Transverse colon (tissue), 4 donors: ENCODE results near the gene CMTM3. TPM values are rescaled to one million over a fixed set of nuclear protein-coding genes. Genes with fewer than 3 reads are reported as not detected.

Experiments
- DNase-seq: peaks from one replicate; pipeline ENCODE4 v3.0.0-alpha.2; 2019
- H3K27ac ChIP-seq, 4 donors: fragments of 200-600 bp; sonication (generic); 2 replicates each; pipeline ENCODE4 v1.5.1; 2016 to 2018; ENCODE audit warnings: inconsistent platforms in 4 of 4
- H3K27me3 ChIP-seq: fragments of 200-600 bp; sonication (generic); 2 replicates; pipeline ENCODE4 v1.5.1; 2017; ENCODE audit warnings: inconsistent platforms
- H3K36me3 ChIP-seq, 4 donors: fragments of 200-600 bp; sonication (generic); 2 replicates each; pipeline ENCODE4 v1.5.1; 2017 to 2019; ENCODE audit warnings: inconsistent platforms in 4 of 4
- H3K4me1 ChIP-seq, 4 donors: fragments of 200-600 bp; sonication (generic); 2 replicates each; pipeline ENCODE4 v1.5.1; 2017 to 2020; ENCODE audit warnings: inconsistent platforms in 4 of 4
- H3K4me3 ChIP-seq, 4 donors: fragments of 200-600 bp; sonication (generic); 1 replicate in 1 of 4; 2 replicates in 3 of 4; pipeline versions ENCODE4 v1.5.1 to v1.6.1; 2017 to 2019; ENCODE audit warnings: inconsistent platforms in 4 of 4
- H3K9me3 ChIP-seq, 2 donors: fragments of 200-600 bp; sonication (generic); 2 replicates each; pipeline ENCODE4 v1.5.1; 2017 to 2019; ENCODE audit warnings: inconsistent platforms in 2 of 2
- EP300 ChIP-seq: sonication (generic); formaldehyde crosslinking; IDR thresholded peaks from one replicate; pipeline ENCODE4 v1.6.1; 2017; ENCODE audit warnings: antibody characterized with exemption, low read depth
- POLR2A ChIP-seq: fragments of 450-650 bp; IDR thresholded peaks from one replicate; pipeline ENCODE4 v1.6.1; 2016; ENCODE audit warnings: antibody characterized with exemption, mild to moderate bottlenecking, moderate library complexity
- POLR2AphosphoS5 ChIP-seq, 3 donors: sonication (generic); formaldehyde crosslinking; IDR thresholded peaks; one replicate each; pipeline ENCODE4 v1.6.1; 2016; ENCODE audit warnings: antibody characterized with exemption in 3 of 3
- WGBS, 2 donors: methylation state at CpG; one replicate each; pipeline ENCODE4 v1.1.5; 2018; ENCODE audit warnings: low coverage in 1 of 2; 5-methylcytosine and 5-hydroxymethylcytosine counted together
- in situ Hi-C, 4 donors: fragments of 200-750 bp; cut with MboI; loops; one replicate each; pipeline versions ENCODE4 v1.15.0 to v1.15.1; 2017; ENCODE audit warnings: low sequenced_read_pairs in 3 of 4, low pct_ligation_motif_present in 1 of 4, low pct_unique_long_range_greater_than_20kb in 1 of 4
- intact Hi-C: fragments of 100-400 bp; cut with DNase I; formaldehyde crosslinking; loops from one replicate; pipeline ENCODE4 v1.15.1; 2023; ENCODE audit warnings: low total_unique reads
- total RNA-seq, 4 donors: library from RNA; depleted of rRNA; stranded (reverse); fragments of >200 nt; gene quantifications; one replicate each; pipeline ENCODE4 v1.1.0, GENCODE V29; 2016
- TF ChIP-seq, protein P1 (sequence below), 5 experiments: fragments of 200-600 bp in 3 of 5; fragments of 450-650 bp in 2 of 5; sonication (generic) in 3 of 5; IDR thresholded peaks; 1 replicate in 2 of 5; 2 replicates in 3 of 5; pipeline ENCODE4 v1.5.1; 2016 to 2017; ENCODE audit warnings: antibody characterized with exemption in 5 of 5, inconsistent platforms in 3 of 5, mild to moderate bottlenecking in 2 of 5, moderate library complexity in 1 of 5

The CMTM3 gene
- total RNA-seq, 4 donors from 2014 or later = 2.4 to 11.6 (median 6.1) TPM; not detected in 1

DNA sequence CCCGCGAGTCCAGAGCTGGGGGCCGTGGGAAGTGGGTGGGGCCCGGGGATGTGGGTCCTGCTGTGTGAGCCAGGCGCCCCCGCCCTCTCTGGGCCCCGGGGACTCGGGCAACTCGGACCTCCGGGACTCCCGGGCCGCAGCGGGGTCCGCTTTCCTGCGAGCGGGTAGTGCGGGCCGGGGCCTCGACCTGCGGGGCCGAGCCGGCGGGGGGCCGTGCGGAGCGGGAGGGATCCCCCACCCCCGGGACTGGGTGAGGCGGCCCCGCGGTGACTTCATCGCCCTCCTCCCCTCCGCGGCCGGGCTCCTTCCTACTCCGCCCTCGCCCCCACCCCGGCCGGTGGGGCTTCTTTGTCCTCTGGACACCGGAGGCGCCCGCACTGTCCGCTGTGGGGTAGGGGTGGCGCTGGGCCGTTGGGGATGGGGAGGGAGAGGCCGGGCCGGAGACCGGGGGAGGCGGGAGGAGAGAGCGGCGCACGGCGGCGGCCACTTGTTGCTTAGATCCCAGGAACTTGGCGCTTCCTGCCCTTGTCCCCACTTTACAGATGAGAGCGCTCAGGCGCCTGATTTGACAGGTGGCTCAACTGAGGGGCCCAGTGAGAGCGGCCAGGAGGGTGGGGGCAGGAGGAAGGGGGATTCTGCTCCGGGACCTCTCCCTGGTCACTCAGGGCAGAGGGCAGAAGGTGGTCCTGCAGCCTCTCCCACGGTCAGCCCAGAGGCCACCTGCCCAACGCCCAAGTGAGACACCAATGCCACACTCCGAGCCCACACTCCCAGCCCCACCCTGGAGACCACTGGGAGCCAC is 874 bp downstream of the CMTM3 start:
- in situ Hi-C loops (loop anchor here in 2 of 4 donors (10.0 to 25.0 kb wide), 2 partner anchors 193 to 201 kb away; no protein-coding TSS in a partner anchor), intact Hi-C loops (loop anchor here (5.0 to 10.0 kb wide), 2 partner anchors 201 to 262 kb away; no protein-coding TSS in a partner anchor)
- peak overlapping the region; percentile 81 to 88 (median 84) for H3K27ac ChIP-seq
- H3K27me3 ChIP-seq = peaks cover 17% of the 10 kb centered on the region
- no peak for TF ChIP-seq EP300
- TF ChIP-seq, protein P1, sequence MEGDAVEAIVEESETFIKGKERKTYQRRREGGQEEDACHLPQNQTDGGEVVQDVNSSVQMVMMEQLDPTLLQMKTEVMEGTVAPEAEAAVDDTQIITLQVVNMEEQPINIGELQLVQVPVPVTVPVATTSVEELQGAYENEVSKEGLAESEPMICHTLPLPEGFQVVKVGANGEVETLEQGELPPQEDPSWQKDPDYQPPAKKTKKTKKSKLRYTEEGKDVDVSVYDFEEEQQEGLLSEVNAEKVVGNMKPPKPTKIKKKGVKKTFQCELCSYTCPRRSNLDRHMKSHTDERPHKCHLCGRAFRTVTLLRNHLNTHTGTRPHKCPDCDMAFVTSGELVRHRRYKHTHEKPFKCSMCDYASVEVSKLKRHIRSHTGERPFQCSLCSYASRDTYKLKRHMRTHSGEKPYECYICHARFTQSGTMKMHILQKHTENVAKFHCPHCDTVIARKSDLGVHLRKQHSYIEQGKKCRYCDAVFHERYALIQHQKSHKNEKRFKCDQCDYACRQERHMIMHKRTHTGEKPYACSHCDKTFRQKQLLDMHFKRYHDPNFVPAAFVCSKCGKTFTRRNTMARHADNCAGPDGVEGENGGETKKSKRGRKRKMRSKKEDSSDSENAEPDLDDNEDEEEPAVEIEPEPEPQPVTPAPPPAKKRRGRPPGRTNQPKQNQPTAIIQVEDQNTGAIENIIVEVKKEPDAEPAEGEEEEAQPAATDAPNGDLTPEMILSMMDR (IDR thresholded peaks at IDR 0.05) = no peak
- no peak for TF ChIP-seq POLR2A
- no peak for TF ChIP-seq POLR2AphosphoS5 (IDR thresholded peaks at IDR 0.05)
- H3K36me3 ChIP-seq = no peaks in the 10 kb centered on the region
- DNase-seq = peak; percentile 40
- H3K4me1 ChIP-seq = peaks cover 0 to 41% (median 22%) of the 10 kb centered on the region in 4 donors
- H3K4me3 ChIP-seq = peak overlapping the region; percentile 54 to 84 (median 71)
- H3K9me3 ChIP-seq = no peaks in the 10 kb centered on the region
- WGBS, 2 donors = 16% methylated on average over 26 of the region's 61 CpGs; no CpG with 5 or more reads in 1 of the 2 donors

DNA sequence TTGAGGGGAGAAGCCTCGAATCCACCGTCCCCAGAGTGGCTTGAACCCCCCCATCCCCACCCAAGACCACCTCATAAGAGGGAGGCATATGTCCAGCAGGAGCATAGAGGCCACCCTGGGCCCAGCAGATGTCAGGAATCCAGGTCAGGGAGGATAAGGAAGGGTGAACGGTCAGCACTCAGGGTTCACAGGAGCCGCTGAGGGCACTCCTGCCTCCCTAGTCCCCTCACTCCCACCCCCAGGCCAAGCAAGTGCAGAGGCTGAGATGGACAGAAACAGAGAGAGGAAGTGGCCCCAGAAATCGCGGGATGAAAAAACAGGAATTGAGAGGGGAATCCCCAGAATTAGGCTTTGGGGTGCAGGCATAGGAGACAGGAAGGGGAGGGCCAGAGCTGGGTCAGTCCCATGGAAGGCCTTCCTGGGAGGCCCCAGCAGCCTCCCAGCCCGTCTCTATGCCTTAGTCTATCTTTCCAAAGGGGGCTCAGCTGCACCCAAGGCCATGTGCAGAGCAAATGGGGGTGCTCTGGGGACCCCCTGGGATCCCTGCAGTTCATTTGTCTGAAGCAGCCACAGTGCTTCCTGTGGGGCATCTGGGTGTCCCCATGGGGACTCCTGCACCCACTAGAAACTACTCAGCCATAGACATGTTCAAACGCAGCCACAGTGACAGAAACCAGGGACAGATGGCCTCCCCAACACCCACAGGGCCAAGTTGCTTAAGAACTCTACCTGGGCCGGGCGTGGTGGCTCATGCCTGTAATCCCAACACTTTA is 1.7 kb downstream of the CMTM3 start:
- H3K27me3 ChIP-seq = peaks cover 17% of the 10 kb centered on the region
- H3K27ac ChIP-seq = peak overlapping the region; percentile 81 to 88 (median 84)
- TF ChIP-seq POLR2AphosphoS5 (IDR thresholded peaks at IDR 0.05) = no peak
- no peak for TF ChIP-seq EP300
- TF ChIP-seq, protein P1 (IDR thresholded peaks at IDR 0.05) = no peak
- TF ChIP-seq POLR2A = no peak
- WGBS, 2 donors = 62 to 64% methylated on average over 3 to 10 of the region's 10 CpGs
- H3K9me3 ChIP-seq = no peaks in the 10 kb centered on the region
- DNase-seq = no peak
- intact Hi-C loops (loop anchor here (5.0 to 10.0 kb wide), 2 partner anchors 201 to 261 kb away; no protein-coding TSS in a partner anchor), in situ Hi-C loops (loop anchor here in 2 of 4 donors (10.0 to 25.0 kb wide), 2 partner anchors 194 to 201 kb away; no protein-coding TSS in a partner anchor)
- H3K36me3 ChIP-seq = no peaks in the 10 kb centered on the region
- H3K4me1 ChIP-seq = peaks cover 0 to 41% (median 22%) of the 10 kb centered on the region in 4 donors
- peak overlapping the region in 2 of 4 donors; percentile 54 to 84 for H3K4me3 ChIP-seq

DNA sequence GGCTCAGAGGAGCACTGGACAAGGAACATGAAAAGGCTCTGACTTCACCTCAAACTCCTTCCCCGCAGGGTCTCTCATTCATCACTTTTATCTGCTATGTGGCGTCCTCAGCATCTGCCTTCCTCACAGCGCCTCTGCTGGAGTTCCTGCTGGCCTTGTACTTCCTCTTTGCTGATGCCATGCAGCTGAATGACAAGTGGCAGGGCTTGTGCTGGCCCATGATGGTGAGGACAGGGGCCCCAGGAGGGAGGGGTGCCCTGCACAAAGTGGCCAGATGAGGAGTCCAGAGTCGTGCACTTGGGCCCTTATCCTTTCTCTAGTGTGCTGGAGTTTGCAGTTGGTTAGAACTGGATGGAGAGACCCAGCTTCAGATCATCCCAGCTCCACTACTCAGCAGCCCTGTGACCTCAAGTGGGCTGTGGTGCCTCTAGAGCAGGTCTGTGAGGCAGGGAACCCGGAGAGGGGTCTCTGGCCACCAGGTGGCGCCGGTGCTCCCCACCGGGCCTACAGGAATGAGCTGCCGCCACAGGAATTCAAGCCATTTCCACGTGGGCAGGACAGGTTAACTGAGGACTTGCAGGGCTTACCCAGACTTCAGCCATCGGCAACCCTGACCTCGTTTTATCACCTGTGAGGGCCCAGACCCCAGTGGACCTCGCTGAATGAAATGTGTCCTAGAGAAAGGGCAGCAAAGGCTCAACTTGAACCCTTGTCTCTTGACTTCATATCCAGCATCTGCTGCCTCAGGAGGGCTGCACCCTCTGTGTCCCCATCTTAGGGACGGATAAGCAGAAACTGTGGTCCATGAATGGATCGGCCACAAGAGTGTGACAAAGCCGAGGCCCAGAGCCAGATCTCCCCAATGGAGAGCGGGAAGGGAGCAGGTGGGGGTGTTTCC is 4.0 kb downstream of the CMTM3 start:
- Histone ChIP-seq H3K9me3 (no peaks in the 10 kb centered on the region), H3K4me1 (peaks cover 0 to 39% (median 22%) of the 10 kb centered on the region in 4 donors), H3K4me3 (no peak overlapping the region), H3K27me3 (peaks cover 17% of the 10 kb centered on the region), H3K27ac (peak overlapping the region in 1 of 4 donors; percentile 1), H3K36me3 (no peaks in the 10 kb centered on the region)
- 40% methylated on average over 17 of the region's 17 CpGs; no CpG with 5 or more reads in 1 of the 2 donors for WGBS, 2 donors
- intact Hi-C loops (loop anchor here (5.0 to 10.0 kb wide), 2 partner anchors 204 to 259 kb away; no protein-coding TSS in a partner anchor), in situ Hi-C loops (loop anchor here in 2 of 4 donors (10.0 to 25.0 kb wide), 2 partner anchors 196 to 204 kb away; no protein-coding TSS in a partner anchor)
- peak; percentile 86 for DNase-seq
- no peak for TF ChIP-seq EP300
- TF ChIP-seq POLR2A = no peak
- TF ChIP-seq POLR2AphosphoS5 (IDR thresholded peaks at IDR 0.05) = peak in 1 of 3 donors; percentile 29
- TF ChIP-seq, protein P1 (IDR thresholded peaks at IDR 0.05) = peak; percentile 78 to 91 (median 86)
